HepG2 (cell line): ENCODE measurements around the gene UROD. TPM values are rescaled to one million over a fixed set of nuclear protein-coding genes. Genes with fewer than 3 reads are reported as not detected.
A peak's percentile ranks its signal among the peaks of the same experiment; 100 is the strongest.

ENCODE experiments used
- FIP1L1 ChIP-seq: fragments of 200-400 bp; formaldehyde crosslinking; IDR thresholded peaks from 2 replicates; pipeline ENCODE4 v1.6.1; 2018; ENCODE audit warnings: low read depth, mild to moderate bottlenecking, low read length, moderate library complexity, borderline replicate concordance; ENCODE audit not compliant: insufficient read depth
- FOXM1 ChIP-seq: sonication (generic); formaldehyde crosslinking; IDR thresholded peaks from 2 replicates; pipeline ENCODE4 v1.5.0; 2020; ENCODE audit warnings: missing genetic modification reagents
- GABPA ChIP-seq, 2 experiments: IDR thresholded peaks; 2 replicates each; pipeline ENCODE4 v1.6.1; 2011 to 2016; ENCODE audit warnings: low read depth in 2 of 2, low read length in 1 of 2, missing biosample characterization in 1 of 2, missing genetic modification characterization in 1 of 2
- IKZF5 ChIP-seq: IDR thresholded peaks from 2 replicates; pipeline ENCODE4 v1.6.1; 2018; ENCODE audit warnings: missing genetic modification reagents, mild to moderate bottlenecking, missing compliant biosample characterization
- PRDM15 ChIP-seq: sonication (generic); formaldehyde crosslinking; IDR thresholded peaks from 2 replicates; pipeline ENCODE4 v1.4.0; 2020; ENCODE audit warnings: missing genetic modification reagents
- RBFOX2 ChIP-seq: fragments of 200-400 bp; formaldehyde crosslinking; IDR thresholded peaks from 2 replicates; pipeline ENCODE4 v1.6.1; 2017; ENCODE audit warnings: low read depth, mild to moderate bottlenecking, low read length
- YEATS2 ChIP-seq: sonication (generic); formaldehyde crosslinking; IDR thresholded peaks from 2 replicates; pipeline ENCODE4 v1.4.0; 2020; ENCODE audit warnings: missing genetic modification reagents, borderline replicate concordance
- ZBTB21 ChIP-seq: sonication (generic); formaldehyde crosslinking; IDR thresholded peaks from 2 replicates; pipeline ENCODE4 v1.4.0; 2020; ENCODE audit warnings: missing genetic modification reagents
- ZFP37 ChIP-seq: sonication (generic); formaldehyde crosslinking; IDR thresholded peaks from 2 replicates; pipeline ENCODE4 v1.4.0; 2020; ENCODE audit warnings: missing genetic modification reagents, borderline replicate concordance
- ZFP82 ChIP-seq: sonication (generic); formaldehyde crosslinking; IDR thresholded peaks from 2 replicates; pipeline ENCODE4 v1.5.1; 2020; ENCODE audit warnings: mild to moderate bottlenecking, missing genetic modification reagents, borderline replicate concordance
- ZNF382 ChIP-seq: sonication (generic); formaldehyde crosslinking; IDR thresholded peaks from 2 replicates; pipeline ENCODE4 v1.5.0; 2020; ENCODE audit warnings: missing genetic modification reagents, mild to moderate bottlenecking, borderline replicate concordance
- ZNF746 ChIP-seq: sonication (generic); formaldehyde crosslinking; IDR thresholded peaks from 2 replicates; pipeline ENCODE4 v1.8.0; 2022; ENCODE audit warnings: mild to moderate bottlenecking, missing genetic modification reagents
- ZNF850 ChIP-seq: sonication (generic); formaldehyde crosslinking; conservative IDR thresholded peaks from 2 replicates; pipeline ENCODE4 v1.9.0; 2021; ENCODE audit warnings: mild to moderate bottlenecking, missing genetic modification reagents
- polyA plus RNA-seq, 8 experiments: library from polyadenylated mRNA; depleted of rRNA in 3 of 8; stranded (reverse) in 7 of 8; unstranded in 1 of 8; fragments of >200 nt; fragmentation: Illumina TruSeq in 4 of 8; extraction: Trizol in 4 of 8; gene quantifications; 2 replicates each; pipeline versions ENCODE4 v1.2.1 to v1.2.3, GENCODE V29; 2011 to 2016; ENCODE audit warnings: low read depth in 4 of 8, missing spikeins in 1 of 8, mixed read lengths in 1 of 8; ENCODE audit not compliant: insufficient read depth in 1 of 8
- total RNA-seq, 5 experiments: library from RNA; depleted of rRNA; stranded (reverse); fragments of >200 nt; fragmentation: Illumina TruSeq; extraction: Trizol; gene quantifications; 2 replicates each; pipeline ENCODE4 v1.2.3, GENCODE V29; 2016; ENCODE audit warnings: low read depth in 1 of 5
- TF ChIP-seq, protein P1 (sequence below): sonication (generic); formaldehyde crosslinking; IDR thresholded peaks from 2 replicates; pipeline ENCODE4 v1.5.0; 2020; ENCODE audit warnings: mild to moderate bottlenecking, missing genetic modification reagents
- TF ChIP-seq, protein P2 (sequence below): sonication (generic); formaldehyde crosslinking; IDR thresholded peaks from 2 replicates; pipeline ENCODE4 v1.4.0; 2020; ENCODE audit warnings: missing genetic modification reagents

Gene UROD
- total and polyA plus RNA-seq, 2 of the 13 experiments (the other 11 are each of a cell fraction or from before 2014, with no cell fraction given): 162 to 171 TPM

DNA sequence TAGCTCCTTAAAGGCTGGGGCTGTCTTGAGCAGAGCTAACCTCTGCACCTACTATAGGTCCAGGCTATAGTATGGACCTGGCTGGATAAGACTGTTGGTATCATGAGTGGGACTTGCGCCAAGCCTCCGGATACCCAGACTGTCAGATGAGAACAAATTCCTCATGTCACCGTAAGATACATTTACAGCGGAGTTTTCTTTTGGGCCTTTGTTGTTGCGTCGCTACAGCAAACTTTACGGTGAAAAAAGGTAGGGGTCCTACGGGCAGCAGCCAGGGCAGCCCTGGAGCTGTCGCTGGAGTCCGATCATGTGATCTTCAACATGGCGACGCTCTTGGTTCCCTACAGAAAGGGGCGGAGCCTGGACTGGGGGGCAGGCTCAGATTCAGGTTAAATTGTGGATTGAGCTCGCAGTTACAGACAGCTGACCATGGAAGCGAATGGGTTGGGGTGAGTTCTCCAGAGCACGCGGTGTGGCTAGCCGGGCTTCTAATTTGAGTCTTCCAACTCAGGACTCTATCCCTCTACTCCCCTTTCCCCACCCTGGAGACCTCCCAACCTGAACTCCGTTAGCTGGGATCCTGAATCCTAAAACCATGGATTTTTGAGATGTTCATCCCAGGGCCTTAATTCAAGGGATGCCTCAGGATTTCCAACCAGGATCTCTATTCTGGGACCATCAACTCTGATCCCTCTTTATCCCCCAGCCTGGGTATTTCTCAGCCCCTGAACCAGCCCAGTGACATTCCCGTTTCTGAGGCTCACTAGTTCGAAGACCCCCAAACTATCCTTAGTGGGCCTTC lies at the start of gene UROD (continued):
- TF ChIP-seq, protein P1, sequence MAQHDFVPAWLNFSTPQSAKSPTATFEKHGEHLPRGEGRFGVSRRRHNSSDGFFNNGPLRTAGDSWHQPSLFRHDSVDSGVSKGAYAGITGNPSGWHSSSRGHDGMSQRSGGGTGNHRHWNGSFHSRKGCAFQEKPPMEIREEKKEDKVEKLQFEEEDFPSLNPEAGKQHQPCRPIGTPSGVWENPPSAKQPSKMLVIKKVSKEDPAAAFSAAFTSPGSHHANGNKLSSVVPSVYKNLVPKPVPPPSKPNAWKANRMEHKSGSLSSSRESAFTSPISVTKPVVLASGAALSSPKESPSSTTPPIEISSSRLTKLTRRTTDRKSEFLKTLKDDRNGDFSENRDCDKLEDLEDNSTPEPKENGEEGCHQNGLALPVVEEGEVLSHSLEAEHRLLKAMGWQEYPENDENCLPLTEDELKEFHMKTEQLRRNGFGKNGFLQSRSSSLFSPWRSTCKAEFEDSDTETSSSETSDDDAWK (CRISPR knock-in tag): no peak
- TF ChIP-seq PRDM15 (CRISPR knock-in tag) (no peak), ZFP82 (no peak), ZNF850 (CRISPR knock-in tag) (no peak), ZNF382 (CRISPR knock-in tag) (no peak), FOXM1 (no peak), ZNF746 (CRISPR knock-in tag) (no peak), GABPA (IDR thresholded peaks at IDR 0.05; ENCODE audit: low read depth, low read length) (peak; percentile 7; the same call in 1 of the 2 replicates), GABPA (CRISPR knock-in tag; IDR thresholded peaks at IDR 0.05; ENCODE audit: low read depth) (peak; percentile 65; the same call in 1 of the 2 replicates), YEATS2 (CRISPR knock-in tag) (peak; percentile 93), ZBTB21 (no peak), IKZF5 (peak; percentile 37; the same call in 1 of the 2 replicates), RBFOX2 (peak; percentile 44; the same call in 1 of the 2 replicates), ZFP37 (no peak), FIP1L1 (0 out of 2 replicates have a peak, but pooled peaks have one; percentile 72)
- TF ChIP-seq, protein P2, sequence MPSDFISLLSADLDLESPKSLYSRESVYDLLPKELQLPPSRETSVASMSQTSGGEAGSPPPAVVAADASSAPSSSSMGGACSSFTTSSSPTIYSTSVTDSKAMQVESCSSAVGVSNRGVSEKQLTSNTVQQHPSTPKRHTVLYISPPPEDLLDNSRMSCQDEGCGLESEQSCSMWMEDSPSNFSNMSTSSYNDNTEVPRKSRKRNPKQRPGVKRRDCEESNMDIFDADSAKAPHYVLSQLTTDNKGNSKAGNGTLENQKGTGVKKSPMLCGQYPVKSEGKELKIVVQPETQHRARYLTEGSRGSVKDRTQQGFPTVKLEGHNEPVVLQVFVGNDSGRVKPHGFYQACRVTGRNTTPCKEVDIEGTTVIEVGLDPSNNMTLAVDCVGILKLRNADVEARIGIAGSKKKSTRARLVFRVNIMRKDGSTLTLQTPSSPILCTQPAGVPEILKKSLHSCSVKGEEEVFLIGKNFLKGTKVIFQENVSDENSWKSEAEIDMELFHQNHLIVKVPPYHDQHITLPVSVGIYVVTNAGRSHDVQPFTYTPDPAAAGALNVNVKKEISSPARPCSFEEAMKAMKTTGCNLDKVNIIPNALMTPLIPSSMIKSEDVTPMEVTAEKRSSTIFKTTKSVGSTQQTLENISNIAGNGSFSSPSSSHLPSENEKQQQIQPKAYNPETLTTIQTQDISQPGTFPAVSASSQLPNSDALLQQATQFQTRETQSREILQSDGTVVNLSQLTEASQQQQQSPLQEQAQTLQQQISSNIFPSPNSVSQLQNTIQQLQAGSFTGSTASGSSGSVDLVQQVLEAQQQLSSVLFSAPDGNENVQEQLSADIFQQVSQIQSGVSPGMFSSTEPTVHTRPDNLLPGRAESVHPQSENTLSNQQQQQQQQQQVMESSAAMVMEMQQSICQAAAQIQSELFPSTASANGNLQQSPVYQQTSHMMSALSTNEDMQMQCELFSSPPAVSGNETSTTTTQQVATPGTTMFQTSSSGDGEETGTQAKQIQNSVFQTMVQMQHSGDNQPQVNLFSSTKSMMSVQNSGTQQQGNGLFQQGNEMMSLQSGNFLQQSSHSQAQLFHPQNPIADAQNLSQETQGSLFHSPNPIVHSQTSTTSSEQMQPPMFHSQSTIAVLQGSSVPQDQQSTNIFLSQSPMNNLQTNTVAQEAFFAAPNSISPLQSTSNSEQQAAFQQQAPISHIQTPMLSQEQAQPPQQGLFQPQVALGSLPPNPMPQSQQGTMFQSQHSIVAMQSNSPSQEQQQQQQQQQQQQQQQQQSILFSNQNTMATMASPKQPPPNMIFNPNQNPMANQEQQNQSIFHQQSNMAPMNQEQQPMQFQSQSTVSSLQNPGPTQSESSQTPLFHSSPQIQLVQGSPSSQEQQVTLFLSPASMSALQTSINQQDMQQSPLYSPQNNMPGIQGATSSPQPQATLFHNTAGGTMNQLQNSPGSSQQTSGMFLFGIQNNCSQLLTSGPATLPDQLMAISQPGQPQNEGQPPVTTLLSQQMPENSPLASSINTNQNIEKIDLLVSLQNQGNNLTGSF (CRISPR knock-in tag): no peak
